Central memory CD4-positive, alpha-beta T cell (primary cell): ENCODE measurements around the gene LRRTM4.
"Not testable (repeated sequence)": the region's sequence is repeated elsewhere in the genome, so short reads cannot be mapped to it uniquely, and the experiment has no call there.

Experiments used
- DNase-seq: peaks from one replicate; pipeline ENCODE4 v3.0.0; 2022

The LRRTM4 gene

DNA sequence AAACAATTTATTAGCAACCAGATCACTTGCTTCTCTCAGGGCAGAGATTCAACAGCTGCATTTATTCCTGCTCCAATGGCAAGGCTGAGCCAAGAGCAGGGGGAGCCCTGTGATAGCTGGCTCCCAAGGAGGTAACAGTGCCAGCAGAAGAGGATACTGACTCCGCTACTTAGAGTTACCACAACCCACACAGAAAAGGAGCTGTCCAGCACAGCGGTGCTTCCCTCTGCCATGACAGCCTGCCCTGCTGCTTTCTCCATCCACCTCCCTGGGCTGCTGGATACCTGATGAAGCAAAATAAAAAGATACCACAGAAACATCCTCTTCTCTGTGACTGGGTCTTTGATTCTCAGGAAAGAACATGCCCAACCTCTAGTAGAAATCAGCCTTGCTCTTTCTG lies 467.2 kb downstream of the LRRTM4 start:
- DNase-seq = no peak

DNA sequence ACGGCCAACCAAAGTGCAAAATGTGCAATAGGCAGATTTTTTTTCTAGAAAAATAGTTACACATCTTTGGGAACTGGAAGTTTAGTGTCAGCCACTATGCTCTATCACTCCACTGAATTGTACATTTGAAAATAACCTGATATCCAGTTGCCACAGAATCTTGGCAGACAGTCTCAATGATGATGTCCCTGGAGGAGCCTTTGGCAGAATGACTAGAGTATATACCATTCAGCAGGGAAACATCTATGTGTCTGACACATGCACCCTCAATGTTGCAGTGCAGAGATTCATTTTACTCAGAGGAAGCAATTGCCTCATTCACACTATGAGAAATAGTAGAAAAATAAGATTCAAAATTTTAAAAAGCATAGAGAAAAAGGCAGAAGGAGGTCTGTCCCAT lies 475.8 kb downstream of the LRRTM4 start:
- no peak for DNase-seq

DNA sequence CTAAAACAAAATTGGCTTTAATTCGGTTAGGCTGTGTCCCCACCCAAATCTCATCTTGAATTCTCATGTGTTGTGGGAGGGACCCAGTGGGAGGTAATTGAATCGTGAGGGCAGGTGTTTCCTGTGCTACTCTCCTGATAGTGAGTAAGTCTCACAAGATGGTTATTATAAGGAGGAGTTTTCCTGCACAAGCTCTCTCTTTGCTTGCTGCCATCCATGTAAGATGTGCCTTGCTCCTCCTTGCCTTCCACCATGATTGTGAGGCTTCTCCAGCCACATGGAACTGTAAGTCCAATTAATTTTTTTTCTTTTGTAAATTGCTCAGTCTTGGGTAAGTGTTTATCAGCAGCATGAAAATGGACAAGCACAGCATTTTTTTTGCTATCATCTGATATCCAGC lies 476.7 kb downstream of the LRRTM4 start:
- not testable (repeated sequence) for DNase-seq

DNA sequence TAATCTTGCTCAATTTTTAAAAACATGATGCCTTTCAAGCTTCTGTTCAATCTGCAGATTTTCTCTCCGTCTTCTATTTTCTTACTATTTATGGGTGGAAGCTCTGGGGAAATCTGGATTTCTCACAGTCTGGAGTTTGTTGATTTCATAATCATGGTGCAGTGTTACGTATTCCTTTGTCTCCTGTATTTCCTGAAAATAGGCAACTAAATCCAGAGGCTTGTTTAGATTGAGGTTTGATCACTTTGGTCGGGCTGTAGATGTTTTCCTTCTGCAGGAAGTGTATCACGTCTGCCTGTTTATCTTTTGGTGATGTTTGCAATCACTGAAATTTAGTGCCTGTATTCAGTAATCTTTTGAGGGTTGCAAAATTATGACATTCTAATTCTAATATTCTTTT lies 487.7 kb downstream of the LRRTM4 start:
- DNase-seq = no peak

DNA sequence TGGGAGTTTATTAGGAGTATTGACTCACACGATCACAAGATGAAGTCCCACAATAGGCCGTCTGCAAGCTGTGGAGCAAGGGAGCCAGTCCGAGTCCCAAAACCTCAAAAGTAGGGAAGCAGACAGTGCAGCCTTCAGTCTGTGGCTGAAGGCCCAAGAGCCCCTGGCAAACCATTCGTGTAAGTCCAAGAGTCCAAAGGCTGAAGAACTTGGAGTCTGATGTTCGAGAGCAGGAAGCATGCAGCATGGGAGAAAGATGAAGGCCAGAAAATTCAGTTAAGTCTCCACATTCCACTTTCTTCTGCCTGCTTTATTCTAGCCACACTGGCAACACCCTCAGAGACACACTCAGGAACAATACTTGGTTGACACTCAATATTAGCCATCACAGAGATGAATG lies 492.9 kb downstream of the LRRTM4 start:
- not testable (repeated sequence) for DNase-seq

DNA sequence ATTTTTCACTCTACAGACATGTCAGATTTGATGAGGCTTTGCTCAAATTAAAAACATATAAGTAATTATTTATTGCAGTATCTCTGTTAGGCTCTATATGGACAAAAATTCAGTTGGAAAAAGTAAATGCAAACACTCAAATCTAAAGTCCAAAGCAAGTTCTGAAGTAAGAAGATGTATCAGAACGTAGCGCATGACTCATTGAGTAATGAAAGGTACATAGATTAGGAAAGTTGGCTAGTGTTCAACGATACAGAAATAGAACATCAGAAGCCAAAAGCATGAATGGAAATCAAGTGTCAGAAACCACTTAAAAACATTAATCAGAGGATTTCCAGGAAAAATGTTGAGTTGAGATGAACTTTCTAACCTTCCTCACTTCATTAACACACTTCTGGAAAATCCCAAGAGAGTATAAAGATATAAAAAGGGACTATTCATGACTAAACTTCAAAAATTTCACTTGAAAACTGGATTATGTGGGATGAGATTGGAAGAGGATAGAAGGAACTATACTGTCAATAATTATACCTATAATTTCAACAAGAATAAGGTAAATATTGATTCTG lies 494.1 kb downstream of the LRRTM4 start:
- DNase-seq = no peak

DNA sequence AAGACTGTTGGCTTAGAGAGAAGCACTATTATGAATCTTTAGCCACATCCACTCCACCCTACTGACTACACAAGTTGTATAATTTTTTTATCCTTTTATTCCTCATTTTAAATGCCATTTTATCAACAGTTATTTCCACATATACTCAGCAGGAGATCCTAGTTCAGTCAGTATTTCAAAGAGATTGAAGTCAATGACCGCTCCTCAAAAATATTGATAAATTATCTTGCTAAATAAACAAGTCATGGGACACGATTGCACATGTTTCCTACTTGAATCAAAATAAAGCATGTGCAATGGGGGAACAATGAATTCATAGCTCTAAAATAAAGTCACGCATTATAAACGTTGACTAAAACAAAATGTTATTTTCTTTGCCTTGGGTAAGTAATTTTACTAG lies 496.5 kb downstream of the LRRTM4 start:
- no peak for DNase-seq

DNA sequence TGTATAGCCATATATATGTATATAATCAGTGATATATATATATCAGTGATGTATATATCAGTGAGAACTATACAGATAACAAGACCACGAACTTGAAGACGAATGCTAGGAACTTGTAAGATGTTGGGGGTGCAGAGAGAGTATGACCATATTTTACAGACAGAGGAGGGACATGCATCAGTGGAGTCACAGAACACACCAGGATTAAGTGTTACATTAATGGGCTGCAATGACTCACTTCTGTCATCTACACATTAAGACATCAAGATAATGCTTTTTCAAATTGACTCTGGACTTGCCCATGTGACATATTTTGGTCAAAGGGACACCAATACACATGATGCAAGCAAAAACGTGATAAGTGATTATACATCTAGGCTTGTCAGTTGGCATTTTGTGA lies 501.0 kb downstream of the LRRTM4 start:
- DNase-seq = no peak

DNA sequence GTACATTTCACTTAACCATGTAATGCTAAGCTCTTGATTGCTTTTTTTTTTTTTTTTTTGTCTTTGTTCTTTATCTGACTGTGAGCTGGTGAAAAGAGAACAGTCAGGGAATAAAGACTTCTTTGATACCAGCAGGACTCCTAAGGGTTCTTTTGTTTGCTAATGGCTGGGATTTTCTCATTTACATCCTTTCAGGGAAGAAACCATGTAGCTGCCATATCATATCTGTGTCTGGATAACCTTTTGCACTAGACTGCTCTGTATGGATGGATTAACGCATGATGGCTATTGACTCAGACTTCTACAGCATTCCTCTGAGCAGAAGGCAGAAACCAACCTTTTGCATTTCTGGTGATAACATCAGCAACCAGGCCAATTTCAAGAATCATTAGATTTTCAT lies 504.0 kb downstream of the LRRTM4 start:
- no peak for DNase-seq

DNA sequence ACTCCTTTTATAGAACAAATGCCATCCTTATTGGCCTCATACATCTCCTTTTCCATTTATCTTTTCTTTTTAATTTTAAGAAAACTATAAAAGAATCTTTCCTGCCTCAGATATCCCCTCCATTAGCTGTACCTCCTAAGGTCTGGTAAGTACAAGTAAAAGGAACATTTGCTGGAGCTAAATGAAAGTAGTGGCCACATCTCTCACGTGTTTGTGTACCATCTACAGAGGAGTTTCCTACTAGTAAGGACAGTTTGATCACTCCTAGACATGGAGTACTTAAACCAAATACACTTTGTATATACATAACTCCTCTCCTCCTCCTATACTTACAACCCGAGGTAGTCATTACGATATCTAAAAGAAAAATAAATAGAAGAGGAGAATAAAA lies 504.8 kb downstream of the LRRTM4 start:
- DNase-seq = no peak

DNA sequence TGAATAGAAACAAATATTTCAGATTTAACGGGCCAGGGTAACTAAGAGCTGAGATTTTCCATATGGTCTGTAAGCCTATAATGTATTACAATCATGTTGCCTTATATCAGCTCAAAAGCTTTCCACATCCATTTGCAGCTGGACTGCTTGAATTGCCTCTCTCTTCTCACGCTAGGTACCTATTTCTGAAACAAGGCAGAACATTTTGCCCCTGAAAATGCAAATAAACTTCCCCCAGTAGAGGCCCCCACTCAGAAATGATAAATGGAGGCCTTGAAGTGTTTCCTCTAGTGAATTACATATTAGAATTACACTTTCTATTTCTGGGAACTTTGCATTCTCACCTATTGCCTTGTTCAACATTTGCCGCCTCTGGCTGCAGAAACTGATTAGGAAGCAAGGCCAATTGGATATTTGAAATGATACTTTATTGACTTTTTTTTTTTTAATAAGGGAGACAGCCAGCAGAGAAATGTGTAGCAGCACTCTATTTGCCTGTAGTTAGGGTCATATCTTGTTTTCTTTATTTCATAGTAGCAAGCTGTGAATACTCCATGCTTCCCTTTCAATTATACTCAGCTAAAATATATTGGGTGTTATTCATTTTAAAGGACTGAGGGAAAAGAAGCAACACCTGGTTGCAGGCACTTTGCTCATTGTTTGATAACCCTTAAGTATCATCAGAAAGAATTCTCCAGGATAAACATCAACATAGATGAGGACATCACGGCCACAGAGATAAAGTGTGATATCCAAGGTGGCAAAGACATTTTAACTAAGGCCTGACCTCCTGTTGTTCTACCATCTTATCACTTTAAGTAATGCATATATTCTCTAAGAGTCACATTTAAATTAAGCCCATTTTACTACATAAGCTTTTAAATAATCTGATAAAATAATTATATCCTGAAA lies 505.5 kb downstream of the LRRTM4 start:
- no peak for DNase-seq

DNA sequence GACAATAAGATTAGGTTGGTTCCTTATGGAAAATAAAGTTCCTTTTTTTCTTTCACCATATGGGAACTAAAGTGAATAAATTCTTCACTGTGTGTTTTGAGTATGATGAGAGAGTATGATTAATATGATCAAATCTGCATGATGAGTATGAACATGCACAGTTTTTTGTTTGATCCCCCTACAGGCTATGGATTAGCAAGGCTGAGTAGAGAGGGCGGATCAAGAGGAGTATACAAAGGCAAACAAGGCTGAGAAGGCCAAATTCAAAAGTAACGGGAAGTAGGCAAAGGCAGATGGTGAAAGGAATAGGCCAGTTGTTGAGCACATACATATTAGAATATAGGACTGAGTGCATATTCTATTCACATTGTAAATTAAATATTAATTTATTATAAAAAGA lies 508.2 kb downstream of the LRRTM4 start:
- no peak for DNase-seq

DNA sequence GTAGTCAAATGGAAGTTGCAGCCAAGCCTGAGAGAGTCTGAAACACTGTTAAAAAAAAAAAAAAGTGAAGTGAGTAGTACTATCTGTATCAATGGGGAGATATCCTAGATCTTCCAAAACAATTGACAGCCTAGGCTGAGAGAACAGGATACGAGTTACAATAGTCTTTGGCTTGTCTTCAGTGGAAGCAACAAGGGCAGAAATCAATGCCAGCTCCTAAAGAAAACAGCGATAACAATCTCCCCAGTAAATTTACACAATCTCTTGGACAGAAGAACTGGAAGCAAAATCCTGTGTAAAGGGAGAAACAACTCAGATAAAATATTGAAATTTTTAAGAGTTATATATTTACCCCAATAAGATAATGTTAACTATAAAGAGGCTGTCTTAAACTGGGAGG lies 508.7 kb downstream of the LRRTM4 start:
- DNase-seq = no peak

DNA sequence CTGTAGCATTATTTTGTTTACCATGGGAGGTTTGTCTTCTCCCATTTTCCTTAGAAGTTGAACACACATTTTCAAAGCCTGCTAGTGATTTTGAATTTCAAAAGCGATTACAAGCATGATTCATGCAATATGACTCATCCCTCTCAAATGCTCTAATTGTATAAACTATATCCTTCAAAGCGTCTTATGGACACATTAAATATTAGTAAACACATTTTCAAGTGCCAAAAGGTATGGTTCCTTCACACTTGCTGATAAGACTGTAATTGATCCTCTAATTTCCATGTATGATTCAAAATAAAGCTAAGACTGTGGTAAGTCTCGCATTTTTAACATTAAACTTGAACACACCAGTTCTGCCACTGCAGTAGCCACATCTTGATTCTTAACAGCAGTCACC lies 512.9 kb downstream of the LRRTM4 start:
- no peak for DNase-seq

DNA sequence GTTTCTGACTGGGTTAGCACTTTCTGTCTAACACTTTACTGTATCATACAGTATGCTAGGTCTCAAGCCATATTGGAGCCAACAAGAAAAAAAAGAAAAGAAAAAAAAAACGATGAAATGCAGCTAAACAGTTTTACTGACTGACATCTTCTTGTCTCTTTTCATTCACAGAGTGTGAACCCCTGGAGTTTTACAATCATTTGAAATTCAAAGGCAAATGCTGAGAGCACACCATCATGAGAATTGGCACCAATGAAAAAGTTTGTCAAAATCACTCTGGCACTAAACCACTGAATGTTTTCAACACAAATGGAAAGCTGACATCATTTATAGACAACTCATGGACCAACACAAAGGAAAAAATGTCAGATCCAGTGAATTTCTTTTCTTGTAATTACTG lies 513.3 kb downstream of the LRRTM4 start:
- DNase-seq = no peak

DNA sequence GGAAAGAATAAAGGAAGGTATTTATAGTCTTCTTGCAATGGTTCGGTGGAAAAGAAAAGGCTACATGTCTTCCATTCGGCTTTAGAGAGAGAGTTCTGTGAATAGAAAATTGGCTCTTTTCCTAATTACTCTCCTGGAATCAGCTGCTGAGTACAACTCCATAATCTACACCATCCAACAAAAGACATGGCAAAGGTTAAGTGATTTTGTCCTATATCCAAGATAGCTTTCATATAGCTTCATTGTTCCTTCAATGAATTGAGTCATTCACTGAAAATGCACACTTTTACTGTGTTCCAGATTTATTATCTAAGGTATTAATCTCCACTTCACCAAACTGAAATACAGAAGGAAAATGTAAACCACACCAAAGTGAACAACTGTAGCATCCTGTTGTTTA lies 514.5 kb downstream of the LRRTM4 start:
- DNase-seq = no peak

DNA sequence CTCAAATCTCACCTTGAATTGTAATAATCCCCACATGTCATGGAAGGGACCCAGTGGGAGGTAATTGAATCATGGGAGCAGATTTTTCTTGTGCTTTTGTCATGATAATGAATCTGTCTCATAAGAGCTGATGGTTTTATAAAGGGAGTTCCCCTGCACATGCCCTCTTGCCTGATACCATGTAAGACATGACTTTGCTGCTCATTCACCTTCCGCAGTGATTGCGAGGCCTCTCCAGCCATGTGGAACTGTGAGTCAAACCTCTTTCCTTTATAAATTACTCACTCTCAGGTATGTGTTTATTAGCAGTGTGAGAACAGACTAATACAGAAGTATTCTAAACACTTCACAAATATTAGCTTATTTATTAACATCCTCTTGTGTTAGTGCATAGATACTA lies 516.7 kb downstream of the LRRTM4 start:
- no peak for DNase-seq

DNA sequence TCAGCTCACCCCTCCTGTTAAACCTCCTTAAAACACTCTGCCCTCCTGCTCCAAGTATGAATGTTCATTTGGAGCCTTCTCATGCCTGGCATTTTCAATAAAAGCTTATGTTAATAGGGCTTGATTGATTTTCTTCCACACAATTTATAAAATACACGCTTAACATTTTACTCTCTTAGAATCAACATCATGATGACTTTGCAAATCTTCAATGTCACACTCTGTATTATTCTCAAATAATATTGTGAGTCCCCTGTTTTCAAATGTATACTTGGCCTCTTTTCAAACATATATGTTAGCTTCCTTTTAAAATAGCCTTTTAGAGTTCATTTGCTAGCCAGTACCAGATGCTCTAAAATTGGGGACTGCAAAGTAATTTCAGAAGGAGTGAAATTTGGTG lies 520.3 kb downstream of the LRRTM4 start:
- no peak for DNase-seq

DNA sequence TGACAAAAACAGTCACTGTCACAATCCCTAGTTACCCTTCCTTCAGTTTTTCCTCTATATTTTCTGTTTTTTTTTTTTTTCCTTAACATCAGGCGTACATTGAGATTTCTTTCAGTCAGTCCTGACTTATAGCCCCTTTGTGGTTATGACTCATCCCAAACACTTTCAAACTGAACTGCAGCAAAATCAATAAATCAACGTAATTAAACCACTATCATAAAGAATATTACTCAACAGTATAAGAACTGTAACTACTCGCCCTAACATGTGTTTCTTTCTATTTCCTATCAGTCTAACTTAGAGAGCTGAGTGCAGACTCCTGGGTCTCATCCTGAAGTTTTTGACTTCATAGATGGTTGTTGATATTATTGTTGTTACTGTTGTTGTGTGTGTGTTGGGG lies 523.5 kb downstream of the LRRTM4 start:
- DNase-seq = no peak

DNA sequence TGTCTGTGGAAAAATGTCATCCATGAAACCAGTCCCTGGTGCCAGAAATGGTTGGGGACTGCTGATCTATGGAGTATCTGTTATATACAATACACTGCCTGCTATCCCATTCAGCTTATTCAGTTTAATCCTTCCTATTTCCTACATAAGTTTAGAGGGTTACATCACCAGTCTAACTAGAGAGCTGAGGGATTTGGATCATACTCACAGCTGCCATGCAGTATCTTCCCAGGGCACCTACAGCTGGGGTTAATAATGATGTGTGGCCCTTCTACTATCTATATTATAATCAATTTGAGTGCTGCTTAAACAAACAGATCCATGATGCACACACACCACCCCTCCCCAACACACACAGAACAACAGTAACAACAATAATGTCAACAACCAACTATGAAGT lies 524.0 kb downstream of the LRRTM4 start:
- no peak for DNase-seq

DNA sequence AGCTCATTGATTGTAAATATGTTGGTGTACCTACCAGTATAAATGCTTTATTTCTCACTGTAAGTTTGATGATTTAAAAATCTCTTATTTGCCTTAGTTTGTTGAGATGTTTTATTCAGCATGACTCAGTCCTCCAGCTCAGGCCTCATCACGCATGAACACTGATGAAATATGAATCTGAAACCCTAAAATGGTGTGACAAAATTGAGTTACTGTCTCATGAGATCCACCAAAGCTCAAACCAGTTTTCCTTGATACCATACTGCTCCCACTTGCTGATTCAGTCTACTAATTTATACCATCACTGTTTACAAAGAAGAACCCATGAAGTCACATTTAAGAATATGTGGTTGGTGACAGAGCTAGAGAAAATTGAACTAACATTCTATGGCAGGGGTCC lies 524.9 kb downstream of the LRRTM4 start:
- no peak for DNase-seq

DNA sequence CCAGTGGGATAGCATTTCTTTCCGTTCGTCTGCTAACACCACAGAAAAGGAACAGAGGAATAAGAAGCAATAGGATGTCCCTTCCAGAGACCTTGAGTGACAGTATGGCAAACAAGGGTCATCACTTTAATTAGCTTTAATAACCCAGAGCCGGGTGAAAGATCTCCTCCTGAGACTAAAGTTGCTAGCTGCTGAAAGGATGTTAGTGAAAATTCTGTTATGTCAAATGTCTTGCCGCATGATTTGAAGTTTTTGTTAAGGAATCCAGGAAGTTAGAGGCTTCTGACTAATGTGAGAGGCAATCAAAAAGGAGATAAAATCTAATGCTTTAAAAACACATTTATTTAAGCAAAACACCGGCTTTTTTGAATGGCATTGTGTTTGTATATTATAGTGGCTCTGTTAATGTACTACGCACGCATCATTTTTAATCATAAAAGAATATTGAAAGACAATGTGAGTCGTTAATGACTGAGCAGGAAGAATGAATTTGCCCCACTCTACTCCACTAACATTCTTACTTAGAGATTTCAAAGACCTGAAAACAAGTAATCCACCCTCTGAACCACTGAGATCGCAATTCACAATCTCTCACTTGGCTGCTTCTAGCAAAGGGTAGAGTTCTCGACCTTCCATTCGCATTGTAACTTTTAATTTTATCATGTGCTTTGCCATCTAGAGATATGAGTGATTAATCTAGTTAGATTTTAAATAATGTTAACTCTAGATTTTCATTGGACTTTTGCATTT lies 536.6 kb downstream of the LRRTM4 start:
- DNase-seq = no peak

DNA sequence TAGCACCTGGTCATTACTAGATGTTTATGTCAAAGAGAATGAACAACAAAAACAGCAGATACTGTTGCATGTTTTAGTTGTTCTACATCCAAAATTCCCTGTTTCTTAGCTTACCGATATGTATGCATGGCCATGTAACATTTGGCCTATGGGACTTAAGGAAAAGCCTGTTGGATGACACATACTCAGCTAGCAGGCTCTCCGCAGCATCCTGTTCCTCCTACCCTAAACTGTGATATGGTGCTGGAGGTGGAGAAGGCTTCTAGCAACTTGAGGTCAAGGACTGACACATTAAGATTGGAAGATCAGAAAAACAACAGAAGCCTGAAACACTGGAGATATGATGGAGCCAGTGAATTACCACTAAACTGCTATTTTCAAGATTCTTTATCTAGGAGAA lies 537.8 kb downstream of the LRRTM4 start:
- no peak for DNase-seq
